ENCODE data around the gene ZNF85.

GRCh38 chr19:20879501-20879900, 43.5 kb upstream of the ZNF85 start:
- no peak for TF ChIP-seq CTCF (IDR thresholded peaks at IDR 0.05)
- TF ChIP-seq POLR2A (IDR thresholded peaks at IDR 0.05), result no peak

Measured in lower leg skin (tissue), 3 donors.